Esophagus muscularis mucosa (tissue), 4 donors: ENCODE measurements around the gene ROBO2.

ENCODE experiments used
- EP300 ChIP-seq: sonication (generic); formaldehyde crosslinking; IDR thresholded peaks from one replicate; pipeline ENCODE4 v1.6.1; 2017; ENCODE audit warnings: antibody characterized with exemption
- POLR2A ChIP-seq: fragments of 450-650 bp; IDR thresholded peaks from one replicate; pipeline ENCODE4 v1.6.1; 2017; ENCODE audit warnings: antibody characterized with exemption, moderate library complexity, mild to moderate bottlenecking, low read depth
- POLR2AphosphoS5 ChIP-seq, 2 donors: sonication (generic); formaldehyde crosslinking; IDR thresholded peaks; one replicate each; pipeline ENCODE4 v1.6.1; 2017; ENCODE audit warnings: antibody characterized with exemption in 2 of 2
- TF ChIP-seq, protein P1 (sequence below), 3 experiments: fragments of 200-600 bp in 2 of 3; fragments of 450-650 bp in 1 of 3; sonication (generic) in 2 of 3; IDR thresholded peaks; one replicate each; pipeline ENCODE4 v1.5.1; 2017 to 2019; ENCODE audit warnings: antibody characterized with exemption in 3 of 3, mild to moderate bottlenecking in 2 of 3, moderate library complexity in 1 of 3

DNA sequence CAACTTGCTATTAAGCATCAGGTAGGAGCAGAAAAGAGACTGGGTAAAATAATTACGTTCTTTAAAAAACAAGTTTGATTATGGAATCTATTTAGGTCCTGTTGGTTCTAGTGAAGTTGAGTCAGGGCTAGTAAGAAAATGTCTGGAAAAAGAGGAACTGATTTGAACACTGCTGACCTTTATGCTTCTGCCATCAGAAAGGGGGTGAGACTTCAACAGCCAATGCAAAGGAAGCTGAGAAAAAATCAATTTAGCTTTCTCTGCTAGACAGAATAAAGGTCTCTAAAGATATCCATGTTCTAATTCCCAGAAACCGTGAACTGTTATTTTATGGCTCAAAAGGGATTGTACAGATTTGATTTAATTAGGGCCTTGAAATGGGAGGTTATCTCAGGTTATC, 157.5 kb downstream of the ROBO2 start:
- TF ChIP-seq, protein P1, sequence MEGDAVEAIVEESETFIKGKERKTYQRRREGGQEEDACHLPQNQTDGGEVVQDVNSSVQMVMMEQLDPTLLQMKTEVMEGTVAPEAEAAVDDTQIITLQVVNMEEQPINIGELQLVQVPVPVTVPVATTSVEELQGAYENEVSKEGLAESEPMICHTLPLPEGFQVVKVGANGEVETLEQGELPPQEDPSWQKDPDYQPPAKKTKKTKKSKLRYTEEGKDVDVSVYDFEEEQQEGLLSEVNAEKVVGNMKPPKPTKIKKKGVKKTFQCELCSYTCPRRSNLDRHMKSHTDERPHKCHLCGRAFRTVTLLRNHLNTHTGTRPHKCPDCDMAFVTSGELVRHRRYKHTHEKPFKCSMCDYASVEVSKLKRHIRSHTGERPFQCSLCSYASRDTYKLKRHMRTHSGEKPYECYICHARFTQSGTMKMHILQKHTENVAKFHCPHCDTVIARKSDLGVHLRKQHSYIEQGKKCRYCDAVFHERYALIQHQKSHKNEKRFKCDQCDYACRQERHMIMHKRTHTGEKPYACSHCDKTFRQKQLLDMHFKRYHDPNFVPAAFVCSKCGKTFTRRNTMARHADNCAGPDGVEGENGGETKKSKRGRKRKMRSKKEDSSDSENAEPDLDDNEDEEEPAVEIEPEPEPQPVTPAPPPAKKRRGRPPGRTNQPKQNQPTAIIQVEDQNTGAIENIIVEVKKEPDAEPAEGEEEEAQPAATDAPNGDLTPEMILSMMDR (IDR thresholded peaks at IDR 0.05), result no peak
- TF ChIP-seq POLR2A (no peak), POLR2AphosphoS5 (IDR thresholded peaks at IDR 0.05) (no peak), EP300 (no peak)
